GM18526 (cell line): ENCODE results near the gene ZC3H13.

Experiments
- POLR2A ChIP-seq: IDR thresholded peaks from 3 replicates; pipeline ENCODE4 v1.6.1; 2011; ENCODE audit not compliant: insufficient read length; ENCODE audit errors: extremely low read depth

ZC3H13 gene

GRCh38 chr13:46039411-46040182 lies 12.9 kb downstream of the ZC3H13 start:
- no peak for TF ChIP-seq POLR2A

DNA sequence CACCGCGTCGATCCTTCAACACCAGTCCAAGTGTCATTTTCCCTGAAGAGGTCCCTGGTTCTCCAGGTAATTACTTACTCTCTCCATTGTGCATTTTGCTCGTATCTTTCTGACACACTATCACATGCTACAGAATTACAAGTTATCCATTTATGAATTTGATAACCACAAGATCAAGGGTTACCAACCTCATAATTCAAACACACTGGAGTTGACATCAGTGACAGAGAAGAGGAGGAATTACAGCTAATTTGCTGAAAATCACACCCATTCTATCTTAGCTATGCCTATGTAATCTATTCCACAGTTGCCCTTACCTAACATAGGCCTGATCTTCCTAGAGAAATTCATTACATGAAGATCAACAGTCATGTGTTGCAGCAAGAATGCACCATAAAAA lies 14.2 kb downstream of the ZC3H13 start:
- TF ChIP-seq POLR2A = no peak

DNA sequence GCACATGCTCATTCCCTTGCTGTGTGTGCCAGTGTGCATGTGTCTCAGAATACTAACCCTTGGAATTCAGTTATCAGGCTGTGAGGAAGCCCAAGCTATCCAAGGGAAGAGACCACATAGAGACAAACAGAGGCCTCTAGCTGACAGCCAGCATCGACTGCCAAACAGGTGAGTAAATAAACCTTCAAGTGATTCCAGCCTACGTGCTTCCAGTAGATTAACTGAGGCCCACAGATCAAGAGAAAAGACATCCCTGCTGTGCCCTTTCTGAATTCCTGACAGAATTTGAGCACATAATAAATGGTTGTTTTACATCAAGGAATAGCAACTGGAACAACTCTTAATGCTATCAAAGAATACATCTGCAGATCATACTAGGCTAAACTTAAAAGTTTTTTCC lies 17.5 kb downstream of the ZC3H13 start:
- no peak for TF ChIP-seq POLR2A

- TF ChIP-seq POLR2A = no peak
These were observed 20.2 kb downstream of the ZC3H13 start for GRCh38 chr13:46032341-46032740.

- TF ChIP-seq POLR2A = no peak
These were observed 20.8 kb downstream of the ZC3H13 start for GRCh38 chr13:46031581-46032263.

DNA sequence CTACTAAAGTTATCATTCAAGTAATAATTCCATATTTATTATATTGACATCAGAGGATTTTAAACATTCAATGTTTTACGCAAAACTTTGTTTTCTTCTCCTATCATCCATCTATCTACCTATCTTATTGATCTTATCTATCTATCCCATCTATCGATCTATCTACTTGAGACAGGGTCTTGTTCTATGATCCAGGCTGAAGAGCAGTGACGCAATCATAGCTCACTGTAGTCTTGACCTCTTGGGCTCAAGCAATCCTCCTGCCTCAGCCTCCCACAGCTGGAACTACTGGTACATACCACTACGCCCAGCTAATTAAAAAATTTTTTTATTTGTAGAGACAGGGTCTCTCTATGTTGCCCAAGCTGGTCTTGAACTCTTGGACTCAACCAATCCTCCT lies 27.4 kb downstream of the ZC3H13 start:
- no peak for TF ChIP-seq POLR2A

- no peak for TF ChIP-seq POLR2A
These were observed 30.1 kb downstream of the ZC3H13 start for GRCh38 chr13:46022481-46022880.

GRCh38 chr13:46016216-46016615 lies 36.3 kb downstream of the ZC3H13 start:
- TF ChIP-seq POLR2A = no peak

DNA sequence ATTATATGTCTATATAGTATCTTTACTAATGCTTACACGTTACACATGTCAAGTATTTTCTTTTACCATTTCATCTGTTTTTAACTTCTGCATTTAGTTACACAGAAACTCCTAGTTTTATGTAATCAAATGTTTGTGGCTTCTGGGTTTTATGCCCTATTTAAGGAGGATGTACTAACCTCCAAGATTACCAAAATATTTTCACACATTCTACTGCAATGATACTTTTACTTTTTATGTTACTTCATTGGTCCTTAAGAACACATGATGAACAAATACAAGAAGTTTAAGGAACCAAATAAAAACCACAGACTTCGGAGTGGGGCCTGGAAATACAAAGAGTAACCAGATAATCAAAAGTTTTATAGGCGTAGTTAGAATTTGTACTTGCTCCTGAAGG lies 37.2 kb downstream of the ZC3H13 start:
- TF ChIP-seq POLR2A = no peak

DNA sequence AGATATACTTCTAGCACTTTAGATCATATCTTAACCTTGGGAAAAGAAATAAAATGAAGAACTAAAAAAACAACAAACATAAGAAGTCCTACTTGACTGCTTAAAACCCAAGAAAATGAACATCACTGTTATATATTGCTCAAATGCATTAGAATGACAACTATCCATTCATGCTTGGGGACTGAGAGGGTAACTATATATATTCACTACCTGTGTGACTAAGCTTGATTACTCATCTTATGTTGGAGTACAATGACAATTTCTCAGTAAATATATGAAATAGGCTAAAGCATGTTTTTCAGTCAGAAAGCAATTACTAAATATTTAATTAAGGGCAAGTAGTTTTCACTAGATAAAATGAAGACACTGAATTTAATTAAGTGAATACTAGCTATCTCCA lies 40.1 kb downstream of the ZC3H13 start:
- no peak for TF ChIP-seq POLR2A

DNA sequence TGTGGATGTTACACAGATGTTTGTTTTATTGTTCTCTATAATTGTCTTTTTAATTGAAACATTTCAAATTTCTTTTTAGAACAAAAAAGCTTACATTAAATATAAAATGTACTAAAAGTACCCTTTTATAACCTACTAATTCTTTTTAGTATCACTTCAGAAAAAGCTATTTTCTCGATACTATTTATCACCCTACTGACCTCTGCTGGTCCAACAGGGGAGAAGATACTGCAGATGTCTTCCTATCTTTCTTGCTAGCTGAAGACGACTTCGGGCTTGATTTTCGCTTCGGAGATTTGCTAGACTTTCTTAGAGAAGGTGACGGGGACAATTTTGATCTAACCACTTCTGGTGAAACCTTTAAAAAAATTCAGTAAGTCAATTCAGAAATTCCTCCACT lies 42.4 kb downstream of the ZC3H13 start:
- TF ChIP-seq POLR2A = no peak

GRCh38 chr13:46008631-46009030 lies 43.9 kb downstream of the ZC3H13 start:
- TF ChIP-seq POLR2A = no peak

DNA sequence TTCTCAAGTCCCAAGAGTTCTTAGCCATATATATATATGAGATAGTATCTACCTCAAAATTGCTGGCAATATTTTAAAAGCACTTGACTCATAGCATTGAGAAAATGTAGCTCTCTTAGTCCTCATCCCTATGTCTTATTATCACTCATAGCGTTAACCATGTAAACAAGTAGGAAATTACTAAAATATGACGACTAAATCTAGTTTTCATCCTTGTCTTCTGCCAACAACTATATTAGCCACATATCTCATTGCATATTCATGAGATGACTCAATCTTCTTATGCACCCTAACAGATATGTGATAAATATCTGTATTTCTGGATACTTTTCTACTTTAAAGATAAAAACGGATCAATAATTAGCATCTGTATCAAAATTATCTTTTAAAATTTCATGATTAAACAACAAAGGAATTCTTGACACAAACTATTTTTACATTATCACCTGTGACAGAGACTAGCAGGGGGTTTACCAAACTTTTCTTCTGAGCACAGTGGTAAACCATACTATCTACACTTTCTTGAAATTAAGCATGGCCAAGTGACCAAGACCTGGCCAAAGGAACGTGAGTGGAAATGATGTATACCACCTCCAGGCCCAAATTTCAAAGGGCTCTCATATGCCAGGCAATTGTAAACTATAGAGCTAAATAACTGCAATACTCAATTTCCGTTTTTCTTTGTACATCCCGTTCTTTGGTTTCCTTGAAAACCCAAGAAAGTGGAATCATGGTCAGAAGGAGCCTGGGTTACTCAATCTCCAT lies 45.7 kb downstream of the ZC3H13 start:
- TF ChIP-seq POLR2A = no peak

GRCh38 chr13:46004491-46004890 lies 48.1 kb downstream of the ZC3H13 start:
- TF ChIP-seq POLR2A = no peak

- no peak for TF ChIP-seq POLR2A
These were observed 55.9 kb downstream of the ZC3H13 start for GRCh38 chr13:45996631-45997030.

- TF ChIP-seq POLR2A = no peak
These were observed 57.3 kb downstream of the ZC3H13 start for GRCh38 chr13:45995245-45995644.
